NCI-H774 (cell line): ENCODE measurements around the gene LRMDA.
"Not testable (repeated sequence)": the region's sequence is repeated elsewhere in the genome, so short reads cannot be mapped to it uniquely, and the experiment has no call there.

ENCODE experiments used
- DNase-seq: peaks from one replicate; lab custom pipeline; 2025; lab: John Stamatoyannopoulos, UW

LRMDA gene

DNA sequence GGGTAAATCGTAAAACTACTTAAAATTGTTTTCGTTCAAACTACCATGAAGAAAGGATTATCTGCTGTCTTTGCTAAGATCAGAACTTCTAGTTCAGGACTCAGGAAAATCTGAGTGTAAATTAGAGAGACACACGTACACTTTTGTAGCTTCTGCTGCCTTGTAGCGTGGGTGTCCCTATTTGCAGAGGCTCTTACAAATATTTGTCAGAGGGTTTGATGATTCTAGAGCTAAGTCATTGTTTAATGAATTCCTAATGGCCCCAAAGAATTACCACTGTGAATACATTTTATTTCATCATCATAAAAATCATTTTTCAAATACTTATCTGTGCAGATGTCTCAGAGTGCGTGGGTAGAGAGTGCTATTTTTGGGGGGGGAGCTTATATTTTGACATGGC is 314.9 kb downstream of the LRMDA start:
- no peak for DNase-seq

- not testable (repeated sequence) for DNase-seq
These were observed 318.9 kb downstream of the LRMDA start for GRCh38 chr10:75750093-75750875.

DNA sequence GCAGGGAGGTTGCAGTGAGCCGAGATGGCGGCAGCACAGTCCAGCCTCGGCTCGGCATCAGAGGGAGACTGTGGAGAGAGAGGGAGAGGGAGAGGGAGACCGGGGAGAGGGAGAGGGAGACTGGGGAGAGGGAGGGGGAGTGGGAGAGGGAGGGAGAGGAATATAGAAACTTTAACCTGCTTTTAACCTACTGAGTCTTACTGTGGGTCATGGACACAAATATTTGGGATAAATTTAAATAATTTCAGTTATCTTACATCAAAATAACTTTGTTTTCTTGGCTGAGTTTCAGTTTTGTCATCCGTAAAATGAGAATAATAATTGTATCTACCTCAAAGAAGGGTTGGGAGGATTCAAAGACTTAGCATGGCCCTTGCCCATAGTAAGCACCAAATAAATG is 319.8 kb downstream of the LRMDA start:
- no peak for DNase-seq

GRCh38 chr10:75753621-75754020 is 322.2 kb downstream of the LRMDA start:
- DNase-seq, result no peak

- DNase-seq, result no peak
These were observed 322.8 kb downstream of the LRMDA start for GRCh38 chr10:75754096-75754831.

GRCh38 chr10:75755528-75755927 is 324.1 kb downstream of the LRMDA start:
- DNase-seq, result no peak

GRCh38 chr10:75761289-75761688 is 329.9 kb downstream of the LRMDA start:
- no peak for DNase-seq

GRCh38 chr10:75762431-75762802 is 331.0 kb downstream of the LRMDA start:
- no peak for DNase-seq

- DNase-seq, result no peak
These were observed 332.2 kb downstream of the LRMDA start for GRCh38 chr10:75763652-75764051.

DNA sequence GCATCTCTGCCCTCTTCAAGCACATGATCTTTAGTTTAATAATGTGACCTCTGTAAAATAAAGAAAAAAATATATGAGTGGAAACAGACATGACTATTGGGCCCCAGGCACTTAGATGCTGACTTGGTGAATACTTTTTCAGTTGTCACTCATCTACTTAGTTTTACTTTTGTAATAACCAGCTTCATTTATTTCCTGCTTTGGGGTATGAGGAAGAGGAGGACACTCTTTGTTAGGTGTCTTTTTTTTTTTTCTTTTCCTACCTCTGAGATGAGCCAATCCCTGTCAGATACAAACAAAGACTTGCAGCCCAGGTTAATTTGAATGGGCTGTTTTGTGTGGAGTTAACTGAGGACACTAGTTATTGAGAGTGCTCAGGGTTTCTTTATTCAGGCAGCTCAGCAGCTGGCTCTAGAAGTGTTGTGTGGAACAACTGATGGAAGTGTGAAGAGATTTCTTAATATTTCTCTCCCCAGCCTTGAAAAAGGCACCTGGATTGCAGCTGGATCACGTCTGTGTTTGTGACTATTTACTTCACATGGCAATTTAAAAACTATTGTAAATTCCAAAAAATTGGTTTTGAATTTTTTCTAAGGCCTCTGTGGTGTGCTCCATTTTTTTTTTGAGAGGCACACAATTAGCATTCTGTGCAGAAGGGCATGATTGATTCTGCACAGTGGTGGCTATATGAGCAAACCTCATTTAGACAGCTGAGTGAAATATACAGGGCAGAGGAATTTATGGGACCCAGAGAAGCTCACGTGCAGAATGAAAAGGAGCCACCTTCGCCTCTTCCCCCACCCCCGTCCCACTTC is 333.8 kb downstream of the LRMDA start:
- peak; percentile 67 for DNase-seq

DNA sequence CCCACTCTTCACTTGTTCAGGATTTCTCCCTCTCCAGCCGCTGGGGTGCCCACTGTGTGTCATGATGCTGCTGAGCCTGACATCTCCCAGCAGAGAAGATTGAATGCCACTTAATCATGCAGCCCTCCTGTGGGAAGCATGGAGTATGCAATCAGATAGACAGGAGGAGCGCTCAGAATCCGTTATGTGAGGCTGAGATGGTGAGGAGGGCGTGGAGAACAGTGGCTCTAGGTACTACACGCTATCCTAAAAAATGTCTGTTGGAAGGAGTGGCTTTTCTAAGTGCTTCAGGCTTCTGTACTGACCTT is 334.3 kb downstream of the LRMDA start:
- DNase-seq, result no peak

DNA sequence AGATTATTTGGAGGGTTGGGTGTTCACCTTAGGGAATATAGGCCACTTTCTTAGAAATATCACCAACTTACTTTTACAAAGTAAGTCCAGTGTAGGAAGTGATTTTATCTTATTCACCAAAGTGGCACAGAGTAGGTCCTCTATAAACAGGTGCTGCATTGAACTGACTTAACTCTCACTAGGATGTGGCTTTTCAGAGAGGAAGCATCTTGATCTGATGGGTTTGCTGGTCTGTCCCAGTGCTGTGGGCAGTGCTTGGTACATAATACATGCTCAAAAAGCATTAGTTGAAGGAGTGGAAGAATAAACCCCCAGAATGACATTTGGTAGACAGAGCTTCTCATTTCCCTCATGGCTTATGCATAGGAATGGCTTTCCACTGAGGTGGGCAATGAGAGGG is 334.7 kb downstream of the LRMDA start:
- no peak for DNase-seq

- not testable (repeated sequence) for DNase-seq
These were observed 335.3 kb downstream of the LRMDA start for GRCh38 chr10:75766752-75767151.

- DNase-seq, result no peak
These were observed 339.2 kb downstream of the LRMDA start for GRCh38 chr10:75770626-75771081.

DNA sequence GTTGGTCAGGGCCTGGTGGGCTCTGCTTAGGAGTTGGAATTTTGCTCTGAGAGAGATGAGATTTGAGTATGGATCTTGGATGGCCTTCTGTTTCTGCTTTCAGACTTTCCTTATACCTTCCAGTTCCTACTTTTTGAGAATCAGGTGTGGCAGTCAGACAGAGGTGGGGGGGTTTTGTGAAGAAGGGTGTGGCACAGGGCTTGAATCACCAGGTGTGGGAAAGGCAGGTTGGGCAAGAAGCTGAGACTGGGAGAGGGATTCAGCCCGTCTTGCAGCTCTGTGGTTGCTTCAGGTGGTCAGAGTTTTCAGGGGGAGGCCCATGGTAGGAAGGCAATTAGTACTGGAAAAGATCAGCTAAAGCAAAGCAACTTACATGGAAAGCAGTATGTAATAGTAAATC is 340.2 kb downstream of the LRMDA start:
- DNase-seq, result no peak

- DNase-seq, result peak; percentile 49
These were observed 340.9 kb downstream of the LRMDA start for GRCh38 chr10:75772153-75772887.

- DNase-seq, result no peak
These were observed 341.9 kb downstream of the LRMDA start for GRCh38 chr10:75773231-75773780.

DNA sequence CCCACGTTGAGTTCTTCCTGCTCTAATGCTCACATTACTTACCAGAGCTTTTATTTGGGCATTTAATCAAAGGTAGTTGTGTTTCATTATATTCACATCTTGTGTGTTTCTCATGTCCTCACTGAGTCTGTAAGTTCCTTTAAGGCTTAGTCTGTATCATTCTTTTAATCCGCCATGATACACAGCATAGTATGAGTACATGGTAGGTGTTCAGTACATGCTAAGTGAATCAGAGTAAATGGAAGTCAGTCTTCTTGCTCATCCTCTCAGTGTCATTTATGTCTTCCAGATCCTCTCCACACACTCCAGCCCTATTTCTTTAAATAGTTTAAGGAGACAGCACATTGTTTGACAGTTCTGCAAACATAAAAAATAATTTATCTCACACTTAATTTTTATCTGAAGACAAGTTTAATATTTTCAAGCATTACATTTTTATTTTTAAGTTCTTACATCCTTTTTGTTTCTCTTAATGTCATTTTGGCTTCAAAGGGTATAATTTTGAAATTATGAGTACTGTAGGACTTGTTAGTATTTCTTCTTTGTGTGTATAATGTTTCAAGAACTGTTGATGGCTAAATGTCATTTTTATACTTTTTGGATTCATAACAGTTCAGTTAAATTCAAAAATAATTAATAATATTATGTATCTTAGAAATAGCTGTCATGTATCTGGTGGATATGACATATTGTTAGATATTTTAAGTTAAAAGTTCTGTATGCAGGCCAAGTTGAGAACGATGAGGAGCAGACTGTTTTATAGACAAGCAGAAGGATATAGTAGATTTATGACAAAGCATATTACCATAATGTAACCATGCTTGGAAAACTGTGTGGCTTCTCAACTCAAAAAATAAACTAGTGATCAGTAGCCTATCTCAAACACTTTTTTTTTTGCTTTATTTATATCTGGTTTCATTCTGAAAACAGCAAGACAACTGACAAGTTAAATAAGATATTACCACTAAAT is 342.7 kb downstream of the LRMDA start:
- no peak for DNase-seq

DNA sequence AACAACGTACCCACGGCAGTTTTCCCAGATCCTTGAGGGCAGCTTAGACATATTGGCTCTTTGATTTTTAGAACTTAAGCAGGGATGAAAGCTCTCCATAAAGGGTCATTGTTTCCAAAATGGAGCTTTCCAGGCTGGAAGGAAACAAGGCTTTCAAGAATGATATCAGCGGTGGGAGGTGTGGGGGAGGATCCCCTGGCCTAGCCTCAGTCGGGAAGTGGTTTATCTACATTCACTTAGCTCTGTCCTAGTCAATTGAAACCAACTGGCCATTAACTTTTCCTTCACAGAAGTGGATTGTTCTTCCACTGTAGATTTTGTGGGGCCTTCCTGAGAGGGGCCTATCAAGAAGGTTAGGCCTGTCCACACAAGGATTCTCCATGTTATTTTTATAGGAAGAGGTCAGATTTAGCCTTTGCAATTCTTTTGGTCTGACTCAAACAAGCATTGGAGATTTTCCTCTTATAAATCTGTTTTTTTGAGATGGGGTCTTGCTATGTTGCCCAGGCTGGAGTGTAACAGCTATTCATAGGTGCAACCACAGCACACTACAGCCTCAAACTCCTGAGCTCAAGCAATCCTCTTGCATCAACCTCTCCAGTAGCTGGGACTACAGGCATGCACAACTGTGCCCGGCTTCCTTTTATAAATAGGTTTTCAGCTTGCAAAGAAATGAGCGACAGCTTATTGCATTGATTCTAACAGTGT is 343.5 kb downstream of the LRMDA start:
- DNase-seq, result no peak
